IPS-20b (cell line): Measurements from ENCODE around the gene WDR90.

Source experiments
- H3K27ac ChIP-seq: one replicate; pipeline ENCODE4 v1.5.1; 2013; ENCODE audit warnings: low read length
- H3K27me3 ChIP-seq: 2 replicates; pipeline ENCODE4 v1.6.1; 2013; ENCODE audit warnings: mild to moderate bottlenecking, low read length, inconsistent platforms; ENCODE audit not compliant: insufficient read depth
- H3K36me3 ChIP-seq: 2 replicates; pipeline ENCODE4 v1.6.1; 2013; ENCODE audit warnings: low read depth, mild to moderate bottlenecking, inconsistent platforms, low read length, moderate library complexity; ENCODE audit not compliant: insufficient read depth
- H3K4me1 ChIP-seq: 2 replicates; pipeline ENCODE4 v1.6.1; 2013; ENCODE audit warnings: mild to moderate bottlenecking, control low read depth, inconsistent platforms, low read length, moderate library complexity; ENCODE audit not compliant: insufficient read depth
- H3K4me3 ChIP-seq: 2 replicates; pipeline ENCODE4 v1.5.1; 2013; ENCODE audit warnings: mild to moderate bottlenecking, low read length, inconsistent platforms
- H3K9ac ChIP-seq: 2 replicates; pipeline ENCODE4 v1.6.1; 2013; ENCODE audit warnings: low read depth, mild to moderate bottlenecking, inconsistent platforms, low read length, moderate library complexity
- H3K9me3 ChIP-seq: 2 replicates; pipeline ENCODE4 v1.6.1; 2013; ENCODE audit warnings: mild to moderate bottlenecking, low read depth, low read length, inconsistent platforms; ENCODE audit not compliant: insufficient read depth

WDR90 gene

GRCh38 chr16:648781-649589 lies at the start of gene WDR90:
TSS of gene WDR90 (plus strand) at chr16:649365. CDS start at chr16:649417, 52 bp downstream.
- Histone ChIP-seq H3K9me3 (no peaks in the 10 kb centered on the region), H3K9ac (peak within 1 kb of the TSS; percentile 71; the same call in 1 of the 2 replicates), H3K4me3 (peak within 1 kb of the TSS; percentile 71), H3K36me3 (peaks cover 5% of the 10 kb centered on the region), H3K4me1 (peaks cover 3% of the 10 kb centered on the region; the same call in 1 of the 2 replicates), H3K27me3 (no peaks in the 10 kb centered on the region), H3K27ac (peak within 1 kb of the TSS; percentile 39)

GRCh38 chr16:600781-601180 lies 48.4 kb upstream of the WDR90 start:
- H3K4me1 ChIP-seq: no peaks in the 10 kb centered on the region
- peaks cover 7% of the 10 kb centered on the region for H3K9me3 ChIP-seq
- H3K27me3 ChIP-seq: no peaks in the 10 kb centered on the region
- no peak overlapping the region for H3K27ac ChIP-seq
- no peaks in the 10 kb centered on the region for H3K36me3 ChIP-seq
- no peak overlapping the region for H3K9ac ChIP-seq
- H3K4me3 ChIP-seq: no peak overlapping the region

- Histone ChIP-seq H3K9ac (no peak overlapping the region), H3K4me1 (no peaks in the 10 kb centered on the region), H3K27ac (no peak overlapping the region), H3K36me3 (no peaks in the 10 kb centered on the region), H3K4me3 (no peak overlapping the region), H3K9me3 (peaks cover 7% of the 10 kb centered on the region), H3K27me3 (no peaks in the 10 kb centered on the region)
Measured at GRCh38 chr16:603933-604332, 45.2 kb upstream of the WDR90 start.

- Histone ChIP-seq H3K27ac (no peak overlapping the region), H3K4me1 (no peaks in the 10 kb centered on the region), H3K9ac (no peak overlapping the region), H3K36me3 (no peaks in the 10 kb centered on the region), H3K9me3 (peaks cover 7% of the 10 kb centered on the region), H3K4me3 (no peak overlapping the region), H3K27me3 (no peaks in the 10 kb centered on the region)
Measured at GRCh38 chr16:606656-607307, 42.4 kb upstream of the WDR90 start.

GRCh38 chr16:608019-608418 lies 41.1 kb upstream of the WDR90 start:
- H3K4me3 ChIP-seq: no peak overlapping the region
- H3K27me3 ChIP-seq: no peaks in the 10 kb centered on the region
- no peaks in the 10 kb centered on the region for H3K4me1 ChIP-seq
- peaks cover 7% of the 10 kb centered on the region for H3K9me3 ChIP-seq
- no peak overlapping the region for H3K27ac ChIP-seq
- no peaks in the 10 kb centered on the region for H3K36me3 ChIP-seq
- H3K9ac ChIP-seq: no peak overlapping the region

- Histone ChIP-seq H3K9me3 (peaks cover 7% of the 10 kb centered on the region), H3K36me3 (no peaks in the 10 kb centered on the region), H3K27ac (no peak overlapping the region), H3K4me3 (no peak overlapping the region), H3K4me1 (no peaks in the 10 kb centered on the region), H3K27me3 (no peaks in the 10 kb centered on the region), H3K9ac (no peak overlapping the region)
Measured at GRCh38 chr16:609316-609715, 39.8 kb upstream of the WDR90 start.

- Histone ChIP-seq H3K36me3 (no peaks in the 10 kb centered on the region), H3K9me3 (peaks cover 5% of the 10 kb centered on the region), H3K27ac (no peak overlapping the region), H3K9ac (no peak overlapping the region), H3K4me1 (no peaks in the 10 kb centered on the region), H3K4me3 (no peak overlapping the region), H3K27me3 (no peaks in the 10 kb centered on the region)
Measured at GRCh38 chr16:609984-610383, 39.2 kb upstream of the WDR90 start.

- Histone ChIP-seq H3K27ac (no peak overlapping the region), H3K36me3 (no peaks in the 10 kb centered on the region), H3K4me1 (no peaks in the 10 kb centered on the region), H3K27me3 (no peaks in the 10 kb centered on the region), H3K9me3 (no peaks in the 10 kb centered on the region), H3K9ac (no peak overlapping the region), H3K4me3 (no peak overlapping the region)
Measured at GRCh38 chr16:610513-611381, 38.4 kb upstream of the WDR90 start.

GRCh38 chr16:615122-615521 lies 34.0 kb upstream of the WDR90 start:
- Histone ChIP-seq H3K4me1 (no peaks in the 10 kb centered on the region), H3K36me3 (no peaks in the 10 kb centered on the region), H3K27ac (no peak overlapping the region), H3K9ac (no peak overlapping the region), H3K27me3 (no peaks in the 10 kb centered on the region), H3K4me3 (no peak overlapping the region), H3K9me3 (no peaks in the 10 kb centered on the region)

- Histone ChIP-seq H3K9me3 (no peaks in the 10 kb centered on the region), H3K4me3 (no peak overlapping the region), H3K27ac (no peak overlapping the region), H3K4me1 (no peaks in the 10 kb centered on the region), H3K9ac (no peak overlapping the region), H3K36me3 (no peaks in the 10 kb centered on the region), H3K27me3 (no peaks in the 10 kb centered on the region)
Measured at GRCh38 chr16:616733-617586, 32.2 kb upstream of the WDR90 start.

- H3K4me1 ChIP-seq: no peaks in the 10 kb centered on the region
- H3K4me3 ChIP-seq: no peak overlapping the region
- no peaks in the 10 kb centered on the region for H3K27me3 ChIP-seq
- no peaks in the 10 kb centered on the region for H3K9me3 ChIP-seq
- H3K36me3 ChIP-seq: no peaks in the 10 kb centered on the region
- no peak overlapping the region for H3K9ac ChIP-seq
- no peak overlapping the region for H3K27ac ChIP-seq
Measured at GRCh38 chr16:617855-618254, 31.3 kb upstream of the WDR90 start.
